ENCODE results near the gene PLCD3. TPM values are rescaled to one million over a fixed set of nuclear protein-coding genes. Genes with fewer than 3 reads are reported as not detected.

The PLCD3 gene
- total and polyA plus RNA-seq, 10 of the 15 experiments (the other 5 are each of a cell fraction or from before 2014, with no cell fraction given): 0.02 to 1.6 (median 0.44) TPM

DNA sequence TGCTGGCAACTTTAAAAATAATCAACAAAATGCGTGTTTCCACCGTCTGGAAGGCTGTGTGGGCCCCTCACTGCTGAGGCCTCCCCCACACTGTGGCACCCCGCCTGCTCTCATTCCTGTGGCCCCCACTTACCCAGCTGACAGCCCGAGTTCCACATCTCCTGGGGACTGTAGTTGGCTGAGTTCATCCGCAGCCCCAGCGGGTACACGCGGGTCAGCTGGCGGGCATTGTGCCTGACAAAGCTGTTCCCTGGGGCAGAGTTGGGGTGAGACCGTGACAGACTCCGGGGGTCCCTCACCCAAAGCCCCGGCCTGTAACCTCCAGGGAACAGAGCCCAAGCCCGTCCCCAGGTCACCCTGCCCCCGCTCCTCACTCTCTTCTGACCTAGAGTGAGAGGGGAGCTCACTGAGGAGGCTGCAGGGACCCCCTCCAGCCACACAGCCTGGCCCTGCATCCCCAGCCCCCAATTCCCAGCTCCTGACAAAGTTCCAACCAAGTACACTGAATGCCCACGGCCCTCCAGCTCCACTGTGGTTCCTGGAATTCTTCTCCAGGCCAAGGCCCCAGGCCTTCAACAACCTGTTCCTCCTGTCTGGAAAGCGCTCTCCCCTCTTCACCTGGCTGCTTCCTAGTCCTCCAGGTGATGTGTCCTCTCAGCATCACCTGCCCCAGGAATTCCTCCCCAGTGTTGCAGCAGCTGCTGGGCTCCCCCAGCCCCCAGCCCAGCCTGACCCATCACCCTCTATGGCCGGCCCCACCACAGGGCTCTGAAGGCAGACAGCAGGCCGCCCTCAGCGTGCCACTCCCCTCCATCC is 18.0 kb downstream of the PLCD3 start:
- SMC1A ChIA-PET (ENCODE audit: uncharacterized antibody, unreplicated experiment): no interaction called here
- Histone ChIP-seq H2AFZ (ENCODE audit: control insufficient read depth, low read depth, low read length) (no peak overlapping the region), H3K27ac (ENCODE audit: control insufficient read depth, insufficient read depth) (no peak overlapping the region), H3K27me3 (replicated peaks in 1 of 2; ENCODE audit: control insufficient read depth in 2 of 2, insufficient read depth in 2 of 2, low read length in 1 of 2) (no peaks in the 10 kb centered on the region), H3K4me2 (ENCODE audit: control insufficient read depth, insufficient read depth) (no peak overlapping the region), H3K79me2 (ENCODE audit: control insufficient read depth, insufficient read depth, low read length) (no peaks in the 10 kb centered on the region), H3K9ac (ENCODE audit: control insufficient read depth, insufficient read depth, low read length) (no peak overlapping the region), H3K9me3 (replicated peaks; ENCODE audit: control insufficient read depth, insufficient read depth, low read length) (no peaks in the 10 kb centered on the region), H4K20me1 (ENCODE audit: control insufficient read depth, insufficient read depth) (no peaks in the 10 kb centered on the region), H3K36me3 (ENCODE audit: control insufficient read depth in 2 of 2, insufficient read depth in 2 of 2, low read length in 1 of 2) (no peaks in the 10 kb centered on the region), H3K4me3 (no peak overlapping the region), H3K4me1 (ENCODE audit: control insufficient read depth, insufficient read depth, low read length) (peaks cover 11% of the 10 kb centered on the region; the same call in 1 of the 2 replicates)
- intact Hi-C loops (cut with micrococcal nuclease; ENCODE audit: unreplicated experiment): loop anchor here (5.0 kb wide), 1 partner anchor 192 kb away; no protein-coding TSS in a partner anchor
- POLR2A ChIA-PET: no interaction called here
- TF ChIP-seq, protein P1, sequence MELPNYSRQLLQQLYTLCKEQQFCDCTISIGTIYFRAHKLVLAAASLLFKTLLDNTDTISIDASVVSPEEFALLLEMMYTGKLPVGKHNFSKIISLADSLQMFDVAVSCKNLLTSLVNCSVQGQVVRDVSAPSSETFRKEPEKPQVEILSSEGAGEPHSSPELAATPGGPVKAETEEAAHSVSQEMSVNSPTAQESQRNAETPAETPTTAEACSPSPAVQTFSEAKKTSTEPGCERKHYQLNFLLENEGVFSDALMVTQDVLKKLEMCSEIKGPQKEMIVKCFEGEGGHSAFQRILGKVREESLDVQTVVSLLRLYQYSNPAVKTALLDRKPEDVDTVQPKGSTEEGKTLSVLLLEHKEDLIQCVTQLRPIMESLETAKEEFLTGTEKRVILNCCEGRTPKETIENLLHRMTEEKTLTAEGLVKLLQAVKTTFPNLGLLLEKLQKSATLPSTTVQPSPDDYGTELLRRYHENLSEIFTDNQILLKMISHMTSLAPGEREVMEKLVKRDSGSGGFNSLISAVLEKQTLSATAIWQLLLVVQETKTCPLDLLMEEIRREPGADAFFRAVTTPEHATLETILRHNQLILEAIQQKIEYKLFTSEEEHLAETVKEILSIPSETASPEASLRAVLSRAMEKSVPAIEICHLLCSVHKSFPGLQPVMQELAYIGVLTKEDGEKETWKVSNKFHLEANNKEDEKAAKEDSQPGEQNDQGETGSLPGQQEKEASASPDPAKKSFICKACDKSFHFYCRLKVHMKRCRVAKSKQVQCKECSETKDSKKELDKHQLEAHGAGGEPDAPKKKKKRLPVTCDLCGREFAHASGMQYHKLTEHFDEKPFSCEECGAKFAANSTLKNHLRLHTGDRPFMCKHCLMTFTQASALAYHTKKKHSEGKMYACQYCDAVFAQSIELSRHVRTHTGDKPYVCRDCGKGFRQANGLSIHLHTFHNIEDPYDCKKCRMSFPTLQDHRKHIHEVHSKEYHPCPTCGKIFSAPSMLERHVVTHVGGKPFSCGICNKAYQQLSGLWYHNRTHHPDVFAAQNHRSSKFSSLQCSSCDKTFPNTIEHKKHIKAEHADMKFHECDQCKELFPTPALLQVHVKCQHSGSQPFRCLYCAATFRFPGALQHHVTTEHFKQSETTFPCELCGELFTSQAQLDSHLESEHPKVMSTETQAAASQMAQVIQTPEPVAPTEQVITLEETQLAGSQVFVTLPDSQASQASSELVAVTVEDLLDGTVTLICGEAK (IDR thresholded peaks at IDR 0.05; ENCODE audit: borderline replicate concordance): no peak
- TF ChIP-seq CHD2 (IDR thresholded peaks at IDR 0.05; ENCODE audit: borderline replicate concordance, low read depth, low read length): no peak
- TF ChIP-seq MYC (IDR thresholded peaks at IDR 0.05; ENCODE audit: insufficient read depth, insufficient read length, insufficient replicate concordance, low read length, severe bottlenecking): no peak
- RAD21 ChIA-PET (ENCODE audit: unreplicated experiment): no interaction called here
- in situ Hi-C loops (cut with MboI): no loop called here
- ATAC-seq (no peak), FAIRE-seq (no peak), DNase-seq (ENCODE audit: low read depth, low spot score) (no peak)
- no TSS peak for BruUV-seq (replicated peaks)
- whole genome bisulfite sequencing (ENCODE audit: insufficient coverage, insufficient replicate concordance, low lambda C conversion rate, missing lambda C conversion rate): 51% methylated on average over 19 of the region's 19 CpGs
- CTCF ChIA-PET: interaction anchor here (1.5 kb wide), 1 partner anchor 18 kb away, joined by 4 read pairs; no protein-coding TSS in a partner anchor
